SK-N-SH treated with all-trans-retinoic acid at 6 μM for 48 hours (cell line): Measurements from ENCODE around the gene CAPG.

ENCODE experiments used
- ATAC-seq: fragments of 200-7000 bp; cut with Tn5 transposase; 3 replicates; pipeline ENCODE4 v1.9.1; 2020; ENCODE audit warnings: mild to moderate bottlenecking, moderate library complexity
- ARNTL ChIP-seq: fragments of 450-650 bp; formaldehyde crosslinking; IDR thresholded peaks from 2 replicates; pipeline ENCODE4 v1.5.0; 2020; ENCODE audit warnings: low read depth, mild to moderate bottlenecking, moderate library complexity, borderline replicate concordance
- BACH2 ChIP-seq: fragments of 250-450 bp; sonication (Bioruptor Pico); IDR thresholded peaks from 2 replicates; pipeline ENCODE4 v1.9.0; 2021; ENCODE audit warnings: mild to moderate bottlenecking, borderline replicate concordance
- CSDC2 ChIP-seq: fragments of 250-450 bp; sonication (Bioruptor Pico); IDR thresholded peaks from 2 replicates; pipeline ENCODE4 v1.5.0; 2020; ENCODE audit warnings: mild to moderate bottlenecking, moderate library complexity
- CSRNP3 ChIP-seq: fragments of 250-450 bp; sonication (Bioruptor Pico); IDR thresholded peaks from 2 replicates; pipeline ENCODE4 v1.5.1; 2021; ENCODE audit warnings: mild to moderate bottlenecking, moderate library complexity
- ESRRG ChIP-seq: fragments of 250-450 bp; sonication (Bioruptor Pico); IDR thresholded peaks from 2 replicates; pipeline ENCODE4 v1.6.1; 2021; ENCODE audit warnings: mild to moderate bottlenecking
- GLIS3 ChIP-seq: fragments of 250-450 bp; sonication (Bioruptor Pico); IDR thresholded peaks from 2 replicates; pipeline ENCODE4 v1.5.0; 2020; ENCODE audit warnings: mild to moderate bottlenecking, moderate library complexity
- ISL1 ChIP-seq: fragments of 250-450 bp; sonication (Bioruptor Pico); IDR thresholded peaks from 2 replicates; pipeline ENCODE4 v2.1.2; 2022; ENCODE audit warnings: mild to moderate bottlenecking, moderate library complexity
- OSR1 ChIP-seq: fragments of 250-450 bp; sonication (Bioruptor Pico); IDR thresholded peaks from 2 replicates; pipeline ENCODE4 v1.8.0; 2022; ENCODE audit warnings: moderate library complexity, mild to moderate bottlenecking, inconsistent platforms
- PATZ1 ChIP-seq: fragments of 250-450 bp; sonication (Bioruptor Pico); IDR thresholded peaks from 2 replicates; pipeline ENCODE4 v1.8.0; 2020; ENCODE audit warnings: mild to moderate bottlenecking, moderate library complexity, borderline replicate concordance
- POU6F1 ChIP-seq: fragments of 250-450 bp; sonication (Bioruptor Pico); IDR thresholded peaks from 2 replicates; pipeline ENCODE4 v1.8.0; 2021; ENCODE audit warnings: low read depth, mild to moderate bottlenecking, moderate library complexity, borderline replicate concordance
- PPARA ChIP-seq: fragments of 250-450 bp; sonication (Bioruptor Pico); IDR thresholded peaks from 2 replicates; pipeline ENCODE4 v1.5.0; 2020; ENCODE audit warnings: mild to moderate bottlenecking, borderline replicate concordance
- RARB ChIP-seq: fragments of 250-450 bp; sonication (Bioruptor Pico); IDR thresholded peaks from 2 replicates; pipeline ENCODE4 v1.8.0; 2021; ENCODE audit warnings: mild to moderate bottlenecking, moderate library complexity
- SNAI2 ChIP-seq: fragments of 250-450 bp; sonication (Bioruptor Pico); IDR thresholded peaks from 2 replicates; pipeline ENCODE4 v1.5.0; 2020; ENCODE audit warnings: mild to moderate bottlenecking, moderate library complexity
- TCF4 ChIP-seq: fragments of 250-450 bp; sonication (Bioruptor Pico); IDR thresholded peaks from 2 replicates; pipeline ENCODE4 v1.8.0; 2021; ENCODE audit warnings: mild to moderate bottlenecking, moderate library complexity, borderline replicate concordance
- TOX ChIP-seq: fragments of 250-450 bp; sonication (Bioruptor Pico); IDR thresholded peaks from 2 replicates; pipeline ENCODE4 v1.8.0; 2021; ENCODE audit warnings: mild to moderate bottlenecking, moderate library complexity, borderline replicate concordance
- ZC3H10 ChIP-seq: fragments of 250-450 bp; sonication (Bioruptor Pico); IDR thresholded peaks from 2 replicates; pipeline ENCODE4 v1.5.1; 2021; ENCODE audit warnings: mild to moderate bottlenecking, moderate library complexity
- ZFP3 ChIP-seq: fragments of 250-450 bp; sonication (Bioruptor Pico); IDR thresholded peaks from 2 replicates; pipeline ENCODE4 v1.5.0; 2020; ENCODE audit warnings: mild to moderate bottlenecking, moderate library complexity
- ZFP30 ChIP-seq: fragments of 450-650 bp; formaldehyde crosslinking; IDR thresholded peaks from 2 replicates; pipeline ENCODE4 v1.5.0; 2022; ENCODE audit warnings: mild to moderate bottlenecking, moderate library complexity
- ZNF565 ChIP-seq: fragments of 450-650 bp; formaldehyde crosslinking; conservative IDR thresholded peaks from 2 replicates; pipeline ENCODE4 v1.5.0; 2020; ENCODE audit warnings: low read depth, mild to moderate bottlenecking, moderate library complexity
- ZNF70 ChIP-seq: fragments of 450-650 bp; formaldehyde crosslinking; IDR thresholded peaks from 2 replicates; pipeline ENCODE4 v1.5.0; 2020; ENCODE audit warnings: mild to moderate bottlenecking, moderate library complexity
- ZNF8 ChIP-seq: fragments of 450-650 bp; formaldehyde crosslinking; IDR thresholded peaks from 2 replicates; pipeline ENCODE4 v1.5.0; 2020; ENCODE audit warnings: mild to moderate bottlenecking, moderate library complexity
- TF ChIP-seq, protein P1 (sequence below): fragments of 250-450 bp; sonication (Bioruptor Pico); IDR thresholded peaks from 2 replicates; pipeline ENCODE4 v1.5.1; 2020; ENCODE audit warnings: low read depth, mild to moderate bottlenecking, moderate library complexity

The CAPG gene

GRCh38 chr2:85400541-85401463 is 9.4 kb downstream of the CAPG start:
- no peak for TF ChIP-seq CSRNP3 (CRISPR knock-in tag)
- TF ChIP-seq TCF4 (CRISPR knock-in tag): no peak
- no peak for TF ChIP-seq ARNTL (CRISPR knock-in tag)
- no peak for TF ChIP-seq PPARA (CRISPR knock-in tag)
- TF ChIP-seq CSDC2: no peak
- no peak for TF ChIP-seq GLIS3 (CRISPR knock-in tag)
- TF ChIP-seq ESRRG (CRISPR knock-in tag): no peak
- TF ChIP-seq ZFP30 (CRISPR knock-in tag): no peak
- TF ChIP-seq, protein P1, sequence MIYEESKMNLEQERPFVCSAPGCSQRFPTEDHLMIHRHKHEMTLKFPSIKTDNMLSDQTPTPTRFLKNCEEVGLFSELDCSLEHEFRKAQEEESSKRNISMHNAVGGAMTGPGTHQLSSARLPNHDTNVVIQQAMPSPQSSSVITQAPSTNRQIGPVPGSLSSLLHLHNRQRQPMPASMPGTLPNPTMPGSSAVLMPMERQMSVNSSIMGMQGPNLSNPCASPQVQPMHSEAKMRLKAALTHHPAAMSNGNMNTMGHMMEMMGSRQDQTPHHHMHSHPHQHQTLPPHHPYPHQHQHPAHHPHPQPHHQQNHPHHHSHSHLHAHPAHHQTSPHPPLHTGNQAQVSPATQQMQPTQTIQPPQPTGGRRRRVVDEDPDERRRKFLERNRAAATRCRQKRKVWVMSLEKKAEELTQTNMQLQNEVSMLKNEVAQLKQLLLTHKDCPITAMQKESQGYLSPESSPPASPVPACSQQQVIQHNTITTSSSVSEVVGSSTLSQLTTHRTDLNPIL (CRISPR knock-in tag): no peak
- TF ChIP-seq ZFP3 (CRISPR knock-in tag): no peak
- no peak for TF ChIP-seq ZNF70
- no peak for TF ChIP-seq BACH2 (CRISPR knock-in tag)
- no peak for TF ChIP-seq TOX
- no peak for TF ChIP-seq ISL1 (CRISPR knock-in tag)
- no peak for ATAC-seq

GRCh38 chr2:85400023-85400422 is 10.1 kb downstream of the CAPG start:
- ATAC-seq: no peak
- TF ChIP-seq ZFP30 (CRISPR knock-in tag) (no peak), CSDC2 (no peak), CSRNP3 (CRISPR knock-in tag) (no peak), RARB (CRISPR knock-in tag) (no peak), ESRRG (CRISPR knock-in tag) (no peak), ZFP3 (CRISPR knock-in tag) (no peak), ARNTL (CRISPR knock-in tag) (no peak), TOX (no peak), ZNF8 (CRISPR knock-in tag) (no peak), ZNF565 (CRISPR knock-in tag) (no peak), PATZ1 (CRISPR knock-in tag) (no peak), BACH2 (CRISPR knock-in tag) (no peak), OSR1 (CRISPR knock-in tag) (no peak), ISL1 (CRISPR knock-in tag) (no peak), SNAI2 (CRISPR knock-in tag) (no peak)
- TF ChIP-seq, all 23 proteins: peak for 0

- ATAC-seq: no peak
- TF ChIP-seq ZNF565 (CRISPR knock-in tag) (no peak), PPARA (CRISPR knock-in tag) (no peak), POU6F1 (CRISPR knock-in tag) (no peak), SNAI2 (CRISPR knock-in tag) (no peak), ZC3H10 (CRISPR knock-in tag) (no peak), CSDC2 (no peak), TCF4 (CRISPR knock-in tag) (no peak), ISL1 (CRISPR knock-in tag) (no peak), RARB (CRISPR knock-in tag) (no peak)
These were observed 11.0 kb downstream of the CAPG start for GRCh38 chr2:85399183-85399455.
